ENCODE data around the gene FILIP1. TPM values are rescaled to one million over a fixed set of nuclear protein-coding genes. Genes with fewer than 3 reads are reported as not detected.
A peak's percentile ranks its signal among the peaks of the same experiment; 100 is the strongest.

Gene FILIP1
- total and polyA plus RNA-seq, 5 experiments from 2014 or later, result 0.02 to 0.11 (median 0.02) TPM; not detected in 2

- Mint-ChIP-seq H3K4me1 (peaks cover 0 to 3% (median 0%) of the 10 kb centered on the region in 4 donors), H3K9me3 (no peaks in the 10 kb centered on the region), H3K4me3 (no peak overlapping the region), H3K36me3 (no peaks in the 10 kb centered on the region), H3K27me3 (peaks cover 0 to 4% (median 1%) of the 10 kb centered on the region in 5 donors), H3K27ac (peak overlapping the region in 1 of 10 donors; percentile 40)
- POLR2A ChIA-PET, result no interaction called here
- ATAC-seq (no peak), DNase-seq (no peak)
These were observed 91.3 kb downstream of the FILIP1 start for GRCh38 chr6:75402296-75402695.

DNA sequence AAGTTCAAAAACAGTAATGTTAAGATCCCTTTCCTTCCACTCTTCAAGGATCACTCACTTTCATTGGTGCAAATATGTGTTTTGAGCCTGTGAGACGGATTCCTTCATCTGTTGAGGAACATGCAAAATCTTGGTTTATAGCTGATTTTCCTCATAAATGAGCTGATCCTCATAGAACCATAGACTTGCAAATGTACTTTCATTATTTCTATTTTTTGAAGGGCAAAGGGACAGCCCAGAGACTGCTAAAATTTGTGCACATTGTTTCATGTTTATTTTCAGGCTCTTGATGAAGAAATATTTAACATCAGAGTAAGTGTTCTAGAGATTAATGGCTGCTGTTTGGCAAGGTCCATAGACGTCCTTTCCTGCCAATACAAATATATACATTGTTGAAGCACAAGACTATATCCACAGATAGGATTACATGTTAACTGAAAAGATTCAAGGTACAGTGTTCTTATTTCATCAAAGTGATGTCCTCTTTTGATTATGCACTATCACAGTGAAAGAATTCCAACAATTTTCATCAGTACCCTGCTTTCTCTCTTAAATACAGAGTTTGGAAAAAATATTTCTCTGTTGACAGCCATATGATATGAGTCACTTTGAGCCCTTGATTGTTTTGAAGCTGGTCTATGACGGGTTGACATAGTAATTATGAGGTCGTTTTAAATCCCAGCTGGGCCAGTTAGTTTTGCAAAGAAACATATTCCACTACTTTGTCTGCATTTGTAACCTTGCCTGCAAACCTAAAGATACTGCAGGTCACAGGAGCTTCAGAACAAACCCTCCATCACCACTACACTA is 95.7 kb downstream of the FILIP1 start:
- DNase-seq (no peak), ATAC-seq (no peak)
- Mint-ChIP-seq H3K4me3 (no peak overlapping the region), H3K4me1 (no peaks in the 10 kb centered on the region), H3K9me3 (no peaks in the 10 kb centered on the region), H3K27ac (no peak overlapping the region), H3K36me3 (no peaks in the 10 kb centered on the region), H3K27me3 (peaks cover 4 to 11% (median 9%) of the 10 kb centered on the region in 5 donors)
- POLR2A ChIA-PET, result interaction anchor here (0.7 kb wide), 1 partner anchor 136 kb away, joined by 3 read pairs; no protein-coding TSS in a partner anchor

- DNase-seq, result no peak
- ATAC-seq, result no peak
- Mint-ChIP-seq H3K9me3 (no peaks in the 10 kb centered on the region), H3K27me3 (peaks cover 4 to 11% (median 9%) of the 10 kb centered on the region in 5 donors), H3K36me3 (no peaks in the 10 kb centered on the region), H3K4me1 (no peaks in the 10 kb centered on the region), H3K4me3 (no peak overlapping the region), H3K27ac (no peak overlapping the region)
- POLR2A ChIA-PET, result interaction anchor here (0.7 kb wide), 1 partner anchor 136 kb away, joined by 3 read pairs; no protein-coding TSS in a partner anchor
These were observed 96.4 kb downstream of the FILIP1 start for GRCh38 chr6:75397171-75397570.

- POLR2A ChIA-PET, result no interaction called here
- H3K9me3 Mint-ChIP-seq, result no peaks in the 10 kb centered on the region
- no peak for ATAC-seq
These were observed 97.4 kb downstream of the FILIP1 start for GRCh38 chr6:75396005-75396800.

DNA sequence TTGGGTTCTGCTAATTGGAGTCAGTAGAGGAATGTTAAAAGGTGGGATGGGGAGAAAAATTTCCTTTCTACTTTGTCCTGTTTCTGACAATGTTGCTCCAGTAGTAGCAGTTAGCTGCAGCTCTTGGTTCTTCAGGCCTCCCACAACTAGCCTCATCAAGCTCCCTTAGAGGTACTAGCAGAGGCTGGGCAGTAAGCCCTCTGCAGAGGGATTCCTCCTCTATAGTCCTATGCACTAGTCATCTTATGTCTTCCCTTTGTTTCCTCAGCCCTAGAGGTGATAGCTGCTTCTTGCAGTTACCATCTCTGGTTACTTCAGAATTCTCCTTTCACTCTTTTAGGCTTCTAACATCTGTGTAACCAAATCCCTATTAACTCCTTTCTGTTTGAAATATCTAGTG is 99.8 kb downstream of the FILIP1 start:
- no peak overlapping the region for H3K4me3 Mint-ChIP-seq
- H3K9me3 Mint-ChIP-seq, result no peaks in the 10 kb centered on the region
- POLR2A ChIA-PET, result no interaction called here
- no peak overlapping the region for H3K27ac Mint-ChIP-seq
- H3K36me3 Mint-ChIP-seq, result no peaks in the 10 kb centered on the region
- DNase-seq (no peak), ATAC-seq (no peak)
- H3K4me1 Mint-ChIP-seq, result no peaks in the 10 kb centered on the region
- peaks cover 4 to 13% (median 9%) of the 10 kb centered on the region in 5 donors for H3K27me3 Mint-ChIP-seq

More at GRCh38 chr6:75396005-75396800, 97.4 kb downstream of the FILIP1 start:
- Mint-ChIP-seq H3K4me3 (no peak overlapping the region), H3K36me3 (no peaks in the 10 kb centered on the region), H3K27ac (peak overlapping the region in 1 of 10 donors; percentile 6), H3K27me3 (peaks cover 3 to 11% (median 9%) of the 10 kb centered on the region in 5 donors), H3K4me1 (no peaks in the 10 kb centered on the region)
- no peak for DNase-seq

GRCh38 chr6:75391276-75391675 is 102.3 kb downstream of the FILIP1 start:
- Mint-ChIP-seq H3K4me3 (no peak overlapping the region), H3K27ac (no peak overlapping the region), H3K9me3 (peaks cover 0 to 3% (median 0%) of the 10 kb centered on the region in 9 donors), H3K27me3 (peaks cover 9 to 16% (median 12%) of the 10 kb centered on the region in 5 donors), H3K4me1 (no peaks in the 10 kb centered on the region), H3K36me3 (no peaks in the 10 kb centered on the region)
- ATAC-seq, result no peak
- POLR2A ChIA-PET, result no interaction called here
- no peak for DNase-seq

DNA sequence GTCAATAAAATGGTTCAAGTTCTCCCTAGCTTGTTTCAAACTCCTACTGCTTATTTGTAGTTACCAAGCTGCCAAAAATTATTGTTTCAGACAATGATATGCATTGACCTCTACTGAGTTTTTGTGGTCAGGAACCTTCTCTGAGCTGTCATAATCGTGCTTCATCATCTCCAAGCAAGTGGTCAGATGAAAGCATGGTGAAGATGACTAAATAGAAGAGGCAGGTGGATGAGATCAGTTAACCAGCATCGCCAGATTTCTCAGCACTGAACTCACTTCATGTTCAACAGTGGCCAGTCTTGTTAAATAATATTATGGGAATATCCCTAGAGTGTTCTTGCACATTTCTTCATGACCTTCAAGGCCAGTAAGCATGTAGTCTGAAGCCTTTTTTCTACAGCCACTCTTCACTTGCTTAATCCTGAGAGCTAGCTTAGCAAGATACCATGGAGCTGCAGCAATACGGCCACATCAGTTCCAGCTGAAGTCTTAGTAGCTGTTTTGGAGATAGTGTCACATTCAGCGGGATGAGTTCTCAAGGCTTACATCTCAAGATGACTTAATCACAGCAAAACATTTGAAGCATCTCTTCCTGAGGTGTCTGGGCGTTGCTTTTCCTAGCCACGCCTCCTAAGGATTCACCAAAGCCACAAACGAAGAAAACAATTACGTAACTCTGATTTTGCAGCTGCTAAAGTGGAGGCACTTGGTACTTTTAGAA is 107.4 kb downstream of the FILIP1 start:
- Mint-ChIP-seq H3K27me3 (peaks cover 4 to 12% (median 7%) of the 10 kb centered on the region in 5 donors), H3K27ac (no peak overlapping the region), H3K4me1 (no peaks in the 10 kb centered on the region), H3K4me3 (no peak overlapping the region), H3K36me3 (no peaks in the 10 kb centered on the region), H3K9me3 (peaks cover 0 to 3% (median 0%) of the 10 kb centered on the region in 9 donors)
- no peak for DNase-seq
- POLR2A ChIA-PET, result no interaction called here
- no peak for ATAC-seq

DNA sequence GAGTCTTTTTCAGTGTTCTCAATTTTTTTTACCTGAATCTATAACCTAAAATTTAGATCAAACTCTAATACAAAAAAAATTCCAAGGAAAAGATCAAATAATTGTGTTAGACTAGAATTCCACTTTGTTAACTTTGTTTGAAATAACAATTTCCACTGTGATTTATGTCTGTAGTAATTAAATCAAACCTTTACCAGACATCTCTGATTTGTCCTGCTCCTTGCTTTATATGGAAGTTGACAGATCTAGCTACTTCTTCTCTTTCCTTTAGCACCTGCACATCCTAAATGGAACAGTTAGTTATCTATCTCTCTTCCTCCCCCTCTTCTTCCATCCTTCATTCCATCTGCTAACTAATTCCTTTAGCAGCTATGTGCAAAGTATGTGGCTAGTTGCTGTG is 109.5 kb downstream of the FILIP1 start:
- peaks cover 0 to 3% (median 0%) of the 10 kb centered on the region in 9 donors for H3K9me3 Mint-ChIP-seq
- H3K27me3 Mint-ChIP-seq, result peaks cover 4 to 11% (median 6%) of the 10 kb centered on the region in 5 donors
- ATAC-seq (no peak), DNase-seq (no peak)
- POLR2A ChIA-PET, result no interaction called here
- H3K27ac Mint-ChIP-seq, result no peak overlapping the region
- H3K4me1 Mint-ChIP-seq, result no peaks in the 10 kb centered on the region
- no peak overlapping the region for H3K4me3 Mint-ChIP-seq
- no peaks in the 10 kb centered on the region for H3K36me3 Mint-ChIP-seq

- ATAC-seq, result no peak
- H3K27ac Mint-ChIP-seq, result no peak overlapping the region
These were observed 111.0 kb downstream of the FILIP1 start for GRCh38 chr6:75382634-75382900.

DNA sequence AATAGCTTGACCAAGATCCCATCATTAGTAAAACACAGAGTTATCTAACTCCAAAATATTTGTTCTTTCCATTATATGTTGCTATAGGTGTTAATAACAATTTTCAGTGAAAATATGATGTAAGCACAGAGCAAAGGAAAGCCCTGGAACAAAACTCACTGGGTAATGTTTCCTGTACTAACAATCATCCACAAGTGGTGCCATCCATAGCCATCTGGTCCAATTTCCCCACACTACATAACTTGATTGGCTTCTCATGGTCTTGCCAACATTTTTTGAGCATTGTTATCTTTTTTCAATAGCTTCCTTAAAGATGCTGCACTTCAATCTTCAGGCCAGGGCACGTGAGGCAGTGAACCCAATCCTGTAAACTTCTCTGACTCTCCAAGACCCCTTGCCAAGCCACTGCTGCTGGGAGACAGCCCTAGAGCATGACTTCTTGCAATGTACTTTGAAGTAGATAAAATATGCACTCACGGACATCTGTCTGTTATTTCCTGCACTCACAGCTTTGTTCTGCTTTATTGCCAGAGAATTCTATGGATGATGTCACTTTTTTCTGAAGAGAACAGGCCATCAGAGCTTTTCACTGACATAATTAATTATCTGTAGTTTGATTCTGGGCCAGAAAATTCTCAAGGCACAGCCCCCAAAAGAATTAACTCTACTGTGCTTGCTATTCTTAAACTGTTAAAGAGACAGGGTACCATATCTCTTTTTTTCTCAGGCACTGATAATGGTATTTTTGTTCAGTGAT is 111.5 kb downstream of the FILIP1 start:
- Mint-ChIP-seq H3K4me3 (no peak overlapping the region), H3K36me3 (no peaks in the 10 kb centered on the region), H3K27me3 (peaks cover 0 to 14% (median 3%) of the 10 kb centered on the region in 5 donors), H3K4me1 (no peaks in the 10 kb centered on the region), H3K9me3 (peaks cover 0 to 3% (median 0%) of the 10 kb centered on the region in 9 donors), H3K27ac (no peak overlapping the region)
- ATAC-seq, result no peak
- no peak for DNase-seq
- POLR2A ChIA-PET, result no interaction called here

More at GRCh38 chr6:75382634-75382900, 111.0 kb downstream of the FILIP1 start:
- DNase-seq, result no peak
- POLR2A ChIA-PET, result no interaction called here
- Mint-ChIP-seq H3K27me3 (peaks cover 0 to 9% (median 3%) of the 10 kb centered on the region in 5 donors), H3K4me3 (no peak overlapping the region), H3K36me3 (no peaks in the 10 kb centered on the region), H3K4me1 (no peaks in the 10 kb centered on the region), H3K9me3 (peaks cover 0 to 3% (median 0%) of the 10 kb centered on the region in 9 donors)

DNA sequence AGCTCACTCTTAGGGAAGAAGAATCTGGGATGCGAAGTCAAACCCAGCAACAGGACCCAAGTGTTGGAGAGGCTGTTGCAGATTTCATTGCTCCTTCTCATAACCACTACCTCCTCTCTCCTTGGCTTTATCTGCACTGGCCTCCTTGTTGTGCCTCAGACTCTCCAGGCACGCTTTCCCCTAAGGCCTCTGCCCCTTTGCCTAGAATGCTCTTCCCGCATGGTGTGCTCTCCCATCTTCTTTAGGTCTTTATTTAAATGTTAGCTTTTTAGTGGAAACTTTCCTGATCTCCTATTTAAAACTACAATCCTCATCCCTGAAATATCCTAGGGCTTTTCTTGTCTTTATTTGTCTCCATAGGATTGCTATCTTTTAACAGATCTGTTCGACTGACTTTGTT is 114.1 kb downstream of the FILIP1 start:
- Mint-ChIP-seq H3K36me3 (no peaks in the 10 kb centered on the region), H3K9me3 (no peaks in the 10 kb centered on the region), H3K4me1 (no peaks in the 10 kb centered on the region), H3K27ac (no peak overlapping the region), H3K4me3 (no peak overlapping the region), H3K27me3 (peaks cover 0 to 12% (median 2%) of the 10 kb centered on the region in 5 donors)
- no peak for ATAC-seq
- DNase-seq, result no peak
- POLR2A ChIA-PET, result no interaction called here

- ATAC-seq (no peak), DNase-seq (no peak)
- no peak overlapping the region for H3K4me3 Mint-ChIP-seq
- H3K9me3 Mint-ChIP-seq, result peaks cover 0 to 1% (median 0%) of the 10 kb centered on the region in 9 donors
- POLR2A ChIA-PET, result no interaction called here
- H3K36me3 Mint-ChIP-seq, result no peaks in the 10 kb centered on the region
- H3K4me1 Mint-ChIP-seq, result no peaks in the 10 kb centered on the region
- no peak overlapping the region for H3K27ac Mint-ChIP-seq
- H3K27me3 Mint-ChIP-seq, result peaks cover under 1 to 8% (median 2%) of the 10 kb centered on the region in 5 donors
These were observed 115.5 kb downstream of the FILIP1 start for GRCh38 chr6:75378101-75378500.

All from naive thymus-derived CD8-positive, alpha-beta T cell (primary cell).